ENCODE measurements around the gene MFAP2. TPM values are rescaled to one million over a fixed set of nuclear protein-coding genes. Genes with fewer than 3 reads are reported as not detected.

Gene MFAP2
- total RNA-seq, 3 donors from 2014 or later (not counting 1 experiment from before 2014, with no cell fraction given), result 0.15 TPM; not detected in 2

DNA sequence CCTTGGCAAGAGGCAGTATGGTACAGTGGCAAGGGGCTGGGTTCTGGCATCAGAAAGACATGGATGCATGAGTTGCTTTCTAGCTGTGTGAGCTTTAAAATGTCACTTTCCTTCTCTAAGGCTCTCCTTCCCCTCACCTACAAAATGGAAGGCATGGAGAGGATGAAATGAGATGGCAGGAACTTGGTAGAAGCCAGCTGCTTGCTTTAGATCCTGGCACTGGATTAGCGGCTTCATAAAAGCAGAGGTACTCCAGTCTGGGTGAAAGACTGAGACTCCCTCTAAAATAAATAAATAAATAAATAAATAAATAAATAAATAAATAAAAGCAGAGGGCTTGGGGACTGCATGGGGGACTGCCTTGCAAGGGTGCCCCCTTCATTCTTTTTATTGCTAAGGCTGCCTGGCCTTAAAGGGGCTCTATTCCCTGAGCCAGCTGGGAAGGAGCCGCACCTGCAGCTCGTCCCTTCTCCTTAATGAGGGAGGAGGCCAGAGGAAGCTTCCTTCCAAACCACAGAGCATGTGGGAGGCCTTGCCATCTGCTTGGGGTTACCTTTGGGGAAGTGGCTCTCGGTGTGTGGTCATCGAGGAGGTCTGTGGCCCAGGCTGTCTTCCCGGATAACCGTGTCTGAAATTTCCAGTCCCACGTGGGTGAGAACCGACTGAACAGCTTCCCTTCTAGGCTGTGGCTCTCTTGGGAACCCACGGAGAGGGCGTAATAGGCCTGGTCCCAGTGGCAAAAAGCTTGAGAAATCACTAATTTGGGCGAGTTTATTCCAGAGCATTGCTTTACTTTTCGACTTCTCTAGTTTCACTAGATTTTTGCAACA, 33.3 kb upstream of the MFAP2 start:
- Mint-ChIP-seq H3K27me3 (ENCODE audit: low read depth in 2 of 2) (no peaks in the 10 kb centered on the region), H3K27ac (no peak overlapping the region), H3K4me3 (no peak overlapping the region), H3K4me1 (peaks cover 5 to 18% of the 10 kb centered on the region in 2 donors), H3K9me3 (no peaks in the 10 kb centered on the region), H3K36me3 (no peaks in the 10 kb centered on the region)
- H3K27ac ChIP-seq (ENCODE audit: low read length), result no peak overlapping the region
- peaks cover 34% of the 10 kb centered on the region for H3K4me1 ChIP-seq (ENCODE audit: control insufficient read depth, insufficient read depth, low read length)
- H3K27me3 ChIP-seq (ENCODE audit: control insufficient read depth, insufficient read depth, low read length), result no peaks in the 10 kb centered on the region
- H3K36me3 ChIP-seq (ENCODE audit: control insufficient read depth, insufficient read depth, low read length), result peaks cover 9% of the 10 kb centered on the region
- WGBS (ENCODE audit: insufficient coverage), result 18% methylated on average over 12 of the region's 13 CpGs
- no peak for DNase-seq
- TF ChIP-seq, protein P1, sequence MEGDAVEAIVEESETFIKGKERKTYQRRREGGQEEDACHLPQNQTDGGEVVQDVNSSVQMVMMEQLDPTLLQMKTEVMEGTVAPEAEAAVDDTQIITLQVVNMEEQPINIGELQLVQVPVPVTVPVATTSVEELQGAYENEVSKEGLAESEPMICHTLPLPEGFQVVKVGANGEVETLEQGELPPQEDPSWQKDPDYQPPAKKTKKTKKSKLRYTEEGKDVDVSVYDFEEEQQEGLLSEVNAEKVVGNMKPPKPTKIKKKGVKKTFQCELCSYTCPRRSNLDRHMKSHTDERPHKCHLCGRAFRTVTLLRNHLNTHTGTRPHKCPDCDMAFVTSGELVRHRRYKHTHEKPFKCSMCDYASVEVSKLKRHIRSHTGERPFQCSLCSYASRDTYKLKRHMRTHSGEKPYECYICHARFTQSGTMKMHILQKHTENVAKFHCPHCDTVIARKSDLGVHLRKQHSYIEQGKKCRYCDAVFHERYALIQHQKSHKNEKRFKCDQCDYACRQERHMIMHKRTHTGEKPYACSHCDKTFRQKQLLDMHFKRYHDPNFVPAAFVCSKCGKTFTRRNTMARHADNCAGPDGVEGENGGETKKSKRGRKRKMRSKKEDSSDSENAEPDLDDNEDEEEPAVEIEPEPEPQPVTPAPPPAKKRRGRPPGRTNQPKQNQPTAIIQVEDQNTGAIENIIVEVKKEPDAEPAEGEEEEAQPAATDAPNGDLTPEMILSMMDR (IDR thresholded peaks at IDR 0.05), result no peak
- H3K9me3 ChIP-seq (ENCODE audit: control insufficient read depth, insufficient read depth, low read length), result no peaks in the 10 kb centered on the region
- intact Hi-C loops (cut with micrococcal nuclease), result no loop called here
- H3K4me3 ChIP-seq (ENCODE audit: low read length), result no peak overlapping the region
- ATAC-seq, result no peak

DNA sequence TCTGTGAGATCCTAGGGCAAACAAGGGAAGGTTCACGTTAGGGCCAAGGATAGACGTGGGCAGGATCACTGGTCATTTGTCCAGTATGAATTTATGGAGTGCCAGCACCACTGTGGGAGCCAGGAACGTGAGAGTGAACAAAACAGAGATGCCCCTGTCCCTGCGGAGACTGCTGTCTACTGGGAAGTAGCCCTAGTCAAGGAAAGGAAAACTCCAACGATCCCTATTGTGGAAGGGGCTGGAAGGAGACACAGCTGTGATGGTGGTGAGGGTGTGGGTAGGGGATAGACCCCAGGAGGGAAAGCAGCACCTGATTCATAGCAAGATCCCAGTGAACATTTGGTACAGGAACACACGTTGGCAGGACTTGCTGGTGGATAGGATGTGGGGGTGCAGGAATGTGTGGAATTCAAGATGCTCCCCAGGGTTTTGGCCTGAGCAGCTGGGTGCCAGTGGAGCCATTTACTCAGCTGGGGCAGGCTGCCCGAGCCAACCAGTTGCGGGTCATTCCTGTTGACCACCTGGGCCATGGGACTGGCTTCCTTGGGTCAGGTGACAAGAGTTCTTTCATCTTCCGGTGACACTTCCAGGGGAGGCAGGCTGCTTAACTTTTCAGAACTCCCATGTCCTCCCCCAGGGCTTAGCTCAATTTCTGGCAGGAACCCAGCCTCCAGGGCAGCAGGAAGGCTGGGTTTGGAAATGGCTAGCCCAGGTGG, 32.5 kb upstream of the MFAP2 start:
- H3K27me3 Mint-ChIP-seq (ENCODE audit: low read depth in 2 of 2), result no peaks in the 10 kb centered on the region
- Histone ChIP-seq H3K27me3 (ENCODE audit: control insufficient read depth, insufficient read depth, low read length) (no peaks in the 10 kb centered on the region), H3K4me1 (ENCODE audit: control insufficient read depth, insufficient read depth, low read length) (peaks cover 34% of the 10 kb centered on the region), H3K36me3 (ENCODE audit: control insufficient read depth, insufficient read depth, low read length) (peaks cover 3% of the 10 kb centered on the region), H3K27ac (ENCODE audit: low read length) (no peak overlapping the region), H3K4me3 (ENCODE audit: low read length) (no peak overlapping the region), H3K9me3 (ENCODE audit: control insufficient read depth, insufficient read depth, low read length) (no peaks in the 10 kb centered on the region)
- TF ChIP-seq, protein P1 (IDR thresholded peaks at IDR 0.05), result no peak
- H3K4me3 Mint-ChIP-seq, result no peak overlapping the region
- intact Hi-C loops (cut with micrococcal nuclease), result no loop called here
- peaks cover 5 to 19% of the 10 kb centered on the region in 2 donors for H3K4me1 Mint-ChIP-seq
- H3K36me3 Mint-ChIP-seq, result no peaks in the 10 kb centered on the region
- no peak overlapping the region for H3K27ac Mint-ChIP-seq
- WGBS (ENCODE audit: insufficient coverage), result 89% methylated on average over 9 of the region's 9 CpGs
- H3K9me3 Mint-ChIP-seq, result no peaks in the 10 kb centered on the region
- ATAC-seq (no peak), DNase-seq (no peak)

DNA sequence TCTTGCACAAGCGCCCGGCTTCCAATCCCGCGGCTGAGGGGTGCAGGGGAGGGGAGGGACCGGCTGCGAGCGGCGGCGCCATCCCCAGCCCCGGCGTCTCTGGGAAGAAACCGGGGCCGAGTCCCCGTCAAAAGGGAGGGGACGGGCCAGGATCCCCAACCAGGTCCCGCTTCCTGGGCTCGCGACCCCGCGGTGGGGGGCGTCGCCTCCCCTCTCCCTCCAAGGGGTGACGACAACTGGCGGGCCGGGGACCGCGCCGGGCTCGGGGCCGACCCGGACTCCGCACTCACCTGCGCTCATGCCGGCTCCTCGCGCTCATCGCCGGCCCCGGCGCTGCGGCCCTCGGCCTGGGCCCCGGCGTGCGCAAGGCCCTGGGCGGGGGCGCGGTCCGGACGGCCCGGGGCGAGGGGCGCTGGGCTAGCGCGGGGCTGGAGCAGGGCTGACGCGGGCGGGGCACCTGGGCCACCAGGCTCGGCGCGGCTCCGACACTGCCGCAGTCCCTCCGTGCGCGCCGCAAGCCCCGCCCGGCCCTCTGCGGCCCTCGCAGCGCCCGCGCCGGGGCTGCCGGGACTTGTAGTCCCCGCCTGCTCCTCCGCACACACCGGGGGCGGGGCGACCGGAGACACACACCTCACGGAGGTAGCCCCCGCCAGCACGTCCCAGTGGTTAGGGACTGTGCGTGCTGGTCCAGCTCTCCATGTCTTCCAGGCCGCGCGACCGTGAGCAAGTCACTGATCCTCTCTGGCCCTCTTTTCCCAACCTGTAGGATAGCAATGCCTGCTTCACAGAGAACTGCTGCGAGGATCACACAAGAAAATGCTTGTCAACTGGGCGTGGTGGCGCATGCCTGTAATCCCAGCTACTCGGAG, 31.3 kb upstream of the MFAP2 start, which contains the start of gene ATP13A2:
Gene ATP13A2, minus strand, starts transcription at position 490 of the 869 bp plus-strand sequence. Its CDS starts 190 bp downstream, at position 300.
- peak within 1 kb of the TSS; percentile 68 for H3K4me3 ChIP-seq (ENCODE audit: low read length)
- H3K4me1 ChIP-seq (ENCODE audit: control insufficient read depth, insufficient read depth, low read length), result peaks cover 34% of the 10 kb centered on the region
- no peaks in the 10 kb centered on the region for H3K27me3 ChIP-seq (ENCODE audit: control insufficient read depth, insufficient read depth, low read length)
- ATAC-seq (peak; percentile 98 to 99 (median 98)), DNase-seq (peak; percentile 77 to 91)
- H3K36me3 ChIP-seq (ENCODE audit: control insufficient read depth, insufficient read depth, low read length), result no peaks in the 10 kb centered on the region
- H3K4me1 Mint-ChIP-seq, result peaks cover 5 to 23% of the 10 kb centered on the region in 2 donors
- peak within 1 kb of the TSS; percentile 85 for H3K4me3 Mint-ChIP-seq
- H3K9me3 ChIP-seq (ENCODE audit: control insufficient read depth, insufficient read depth, low read length), result no peaks in the 10 kb centered on the region
- H3K27me3 Mint-ChIP-seq (ENCODE audit: low read depth in 2 of 2), result no peaks in the 10 kb centered on the region
- TF ChIP-seq, protein P1 (IDR thresholded peaks at IDR 0.05), result no peak
- intact Hi-C loops (cut with micrococcal nuclease), result no loop called here
- no peak within 1 kb of the TSS for H3K27ac ChIP-seq (ENCODE audit: low read length)
- peak within 1 kb of the TSS in 1 of 2 donors; percentile 49 for H3K27ac Mint-ChIP-seq
- WGBS (ENCODE audit: insufficient coverage), result 2% methylated on average over 94 of the region's 94 CpGs
- no peaks in the 10 kb centered on the region for H3K36me3 Mint-ChIP-seq
- H3K9me3 Mint-ChIP-seq, result no peaks in the 10 kb centered on the region

Data from natural killer cell (primary cell).